GM12864 (cell line): ENCODE results near the gene CEP112.

Source experiments
- DNase-seq: peaks from one replicate; pipeline ENCODE4 v3.0.0-alpha.2; 2011; ENCODE audit warnings: low read depth
- H3K4me3 ChIP-seq: 2 replicates; pipeline ENCODE4 v1.5.1; 2011; ENCODE audit warnings: mild to moderate bottlenecking, low read depth, low read length, control low read depth
- CTCF ChIP-seq: IDR thresholded peaks from 2 replicates; pipeline ENCODE4 v1.5.1; 2011; ENCODE audit warnings: low read depth, mild to moderate bottlenecking, moderate library complexity, low read length, control low read depth, inconsistent platforms; ENCODE audit errors: missing control alignments

The CEP112 gene

GRCh38 chr17:65855675-65856074, 336.3 kb downstream of the CEP112 start:
- no peak for DNase-seq
- H3K4me3 ChIP-seq, result no peak overlapping the region
- no peak for TF ChIP-seq CTCF

GRCh38 chr17:65855245-65855644, 336.7 kb downstream of the CEP112 start:
- no peak for TF ChIP-seq CTCF
- no peak overlapping the region for H3K4me3 ChIP-seq
- DNase-seq, result no peak

- H3K4me3 ChIP-seq, result no peak overlapping the region
- DNase-seq, result no peak
- no peak for TF ChIP-seq CTCF
Observed at GRCh38 chr17:65853816-65854215, 338.1 kb downstream of the CEP112 start.

GRCh38 chr17:65852911-65853310, 339.0 kb downstream of the CEP112 start:
- no peak for DNase-seq
- no peak for TF ChIP-seq CTCF
- H3K4me3 ChIP-seq, result no peak overlapping the region

GRCh38 chr17:65851965-65852736, 339.8 kb downstream of the CEP112 start:
- DNase-seq, result no peak
- TF ChIP-seq CTCF, result no peak

GRCh38 chr17:65850486-65850885, 341.4 kb downstream of the CEP112 start:
- no peak for TF ChIP-seq CTCF
- no peak overlapping the region for H3K4me3 ChIP-seq
- no peak for DNase-seq

More at GRCh38 chr17:65851965-65852736, 339.8 kb downstream of the CEP112 start:
- H3K4me3 ChIP-seq, result no peak overlapping the region

GRCh38 chr17:65848751-65849150, 343.2 kb downstream of the CEP112 start:
- no peak for DNase-seq
- H3K4me3 ChIP-seq, result no peak overlapping the region
- no peak for TF ChIP-seq CTCF
